ENCODE measurements around the gene PAPLN.

PAPLN gene

GRCh38 chr14:73252491-73253322 is 15.4 kb downstream of the PAPLN start:
- no peak overlapping the region for H3K27ac ChIP-seq
- TF ChIP-seq ZFX (IDR thresholded peaks at IDR 0.05) (no peak), CTCF (conservative IDR thresholded peaks at IDR 0.05) (no peak)

- TF ChIP-seq ZFX (IDR thresholded peaks at IDR 0.05), result no peak
- no peak for TF ChIP-seq CTCF (conservative IDR thresholded peaks at IDR 0.05)
- no peak overlapping the region for H3K27ac ChIP-seq
Measured at GRCh38 chr14:73253323-73253610, 16.0 kb downstream of the PAPLN start.

- TF ChIP-seq ZFX (IDR thresholded peaks at IDR 0.05), result no peak
- no peak for TF ChIP-seq CTCF (conservative IDR thresholded peaks at IDR 0.05)
- H3K27ac ChIP-seq, result no peak overlapping the region
Measured at GRCh38 chr14:73253721-73254120, 16.4 kb downstream of the PAPLN start.

GRCh38 chr14:73254247-73255004 is 17.1 kb downstream of the PAPLN start:
- H3K27ac ChIP-seq, result no peak overlapping the region
- TF ChIP-seq CTCF (conservative IDR thresholded peaks at IDR 0.05) (no peak), ZFX (IDR thresholded peaks at IDR 0.05) (no peak)

GRCh38 chr14:73255005-73255400 is 17.7 kb downstream of the PAPLN start:
- no peak for TF ChIP-seq ZFX (IDR thresholded peaks at IDR 0.05)
- TF ChIP-seq CTCF (conservative IDR thresholded peaks at IDR 0.05), result no peak
- H3K27ac ChIP-seq, result no peak overlapping the region

GRCh38 chr14:73255693-73256225 is 18.5 kb downstream of the PAPLN start:
- no peak overlapping the region for H3K27ac ChIP-seq
- TF ChIP-seq CTCF (conservative IDR thresholded peaks at IDR 0.05) (no peak), ZFX (IDR thresholded peaks at IDR 0.05) (no peak)

GRCh38 chr14:73258076-73258475 is 20.8 kb downstream of the PAPLN start:
- no peak overlapping the region for H3K27ac ChIP-seq
- no peak for TF ChIP-seq CTCF (conservative IDR thresholded peaks at IDR 0.05)

Measured in C4-2B (cell line).